Activated CD8-positive, alpha-beta T cell treated with anti-CD3 and anti-CD28 coated beads for 36 hours (primary cell): ENCODE results near the gene SI. TPM values are rescaled to one million over a fixed set of nuclear protein-coding genes. Genes with fewer than 3 reads are reported as not detected.
"Not testable (repeated sequence)": the region's sequence is repeated elsewhere in the genome, so short reads cannot be mapped to it uniquely, and the experiment has no call there.

Experiments
- ATAC-seq: fragments of 200-7000 bp; cut with Tn5 transposase; one replicate; pipeline ENCODE4 v1.10.0; 2021; ENCODE audit warnings: mild to moderate bottlenecking, moderate library complexity
- CTCF ChIA-PET: fragments of 350-600 bp; sonication (Branson Sonifier 250); formaldehyde crosslinking; loops from one replicate; lab custom pipeline; 2021; ENCODE audit warnings: antibody characterized with exemption; lab: Charles Lee
- POLR2A ChIA-PET: fragments of 350-600 bp; sonication (Branson Sonifier 250); formaldehyde crosslinking; loops from one replicate; lab custom pipeline; 2021; ENCODE audit warnings: antibody characterized with exemption; lab: Charles Lee
- DNase-seq: peaks from one replicate; pipeline ENCODE4 v3.0.0-alpha.2; 2020
- H3K27ac Mint-ChIP-seq: one replicate; pipeline ENCODE4 v1.8.0; 2021; ENCODE audit warnings: mild to moderate bottlenecking, mixed read lengths
- H3K27me3 Mint-ChIP-seq: one replicate; pipeline ENCODE4 v1.8.0; 2021; ENCODE audit warnings: mixed read lengths
- H3K36me3 Mint-ChIP-seq: one replicate; pipeline ENCODE4 v1.8.0; 2021; ENCODE audit warnings: low read depth, mixed read lengths
- H3K4me1 Mint-ChIP-seq: one replicate; pipeline ENCODE4 v1.8.0; 2021; ENCODE audit warnings: low read depth, mixed read lengths
- H3K4me3 Mint-ChIP-seq: one replicate; pipeline ENCODE4 v1.8.0; 2021; ENCODE audit warnings: mild to moderate bottlenecking, moderate library complexity, mixed read lengths
- H3K9me3 Mint-ChIP-seq: one replicate; pipeline ENCODE4 v1.8.0; 2021; ENCODE audit warnings: mixed read lengths
- CTCF ChIP-seq: fragments of 200-600 bp; IDR thresholded peaks from one replicate; pipeline ENCODE4 v1.8.0; 2022; ENCODE audit warnings: antibody characterized with exemption, mild to moderate bottlenecking
- intact Hi-C: fragments of 100-400 bp; cut with micrococcal nuclease; formaldehyde crosslinking; loops from one replicate; pipeline ENCODE4 v1.10.0; 2022
- total RNA-seq, 2 experiments: library from RNA; stranded (reverse); gene quantifications; one replicate each; pipeline ENCODE4 v1.2.3, GENCODE V29; 2021

SI gene
- total RNA-seq, 2 experiments from 2014 or later: not detected

GRCh38 chr3:165011557-165011956 is 66.7 kb downstream of the SI start:
- H3K27ac Mint-ChIP-seq: no peak overlapping the region
- H3K27me3 Mint-ChIP-seq: no peaks in the 10 kb centered on the region
- peaks cover 3% of the 10 kb centered on the region for H3K9me3 Mint-ChIP-seq
- H3K36me3 Mint-ChIP-seq: no peaks in the 10 kb centered on the region
- H3K4me1 Mint-ChIP-seq: no peaks in the 10 kb centered on the region
- no peak for ATAC-seq
- intact Hi-C loops: no loop called here
- no peak for TF ChIP-seq CTCF
- ChIA-PET POLR2A (no interaction called here), CTCF (no interaction called here)
- DNase-seq: no peak
- H3K4me3 Mint-ChIP-seq: no peak overlapping the region

GRCh38 chr3:164984947-164985346 is 93.3 kb downstream of the SI start:
- no peak for ATAC-seq
- H3K36me3 Mint-ChIP-seq: no peaks in the 10 kb centered on the region
- CTCF ChIA-PET: no interaction called here
- no peaks in the 10 kb centered on the region for H3K27me3 Mint-ChIP-seq
- no peak overlapping the region for H3K27ac Mint-ChIP-seq
- intact Hi-C loops: no loop called here
- no peaks in the 10 kb centered on the region for H3K9me3 Mint-ChIP-seq
- H3K4me1 Mint-ChIP-seq: no peaks in the 10 kb centered on the region
- no peak for DNase-seq
- no peak overlapping the region for H3K4me3 Mint-ChIP-seq
- POLR2A ChIA-PET: no interaction called here
- TF ChIP-seq CTCF: no peak

- peaks cover 7% of the 10 kb centered on the region for H3K9me3 Mint-ChIP-seq
- no peaks in the 10 kb centered on the region for H3K27me3 Mint-ChIP-seq
- CTCF ChIA-PET: no interaction called here
- H3K4me1 Mint-ChIP-seq: no peaks in the 10 kb centered on the region
- DNase-seq (no peak), ATAC-seq (no peak)
- TF ChIP-seq CTCF: no peak
- no peak overlapping the region for H3K4me3 Mint-ChIP-seq
- H3K27ac Mint-ChIP-seq: no peak overlapping the region
- intact Hi-C loops: no loop called here
- POLR2A ChIA-PET: no interaction called here
- no peaks in the 10 kb centered on the region for H3K36me3 Mint-ChIP-seq
Observed at GRCh38 chr3:164962610-164963009, 115.7 kb downstream of the SI start.

GRCh38 chr3:164952966-164953365 is 125.3 kb downstream of the SI start:
- ATAC-seq (no peak), DNase-seq (no peak)
- no peak for TF ChIP-seq CTCF
- no peaks in the 10 kb centered on the region for H3K27me3 Mint-ChIP-seq
- no peak overlapping the region for H3K27ac Mint-ChIP-seq
- CTCF ChIA-PET: no interaction called here
- H3K4me3 Mint-ChIP-seq: no peak overlapping the region
- H3K9me3 Mint-ChIP-seq: no peaks in the 10 kb centered on the region
- POLR2A ChIA-PET: no interaction called here
- no peaks in the 10 kb centered on the region for H3K4me1 Mint-ChIP-seq
- intact Hi-C loops: no loop called here
- no peaks in the 10 kb centered on the region for H3K36me3 Mint-ChIP-seq

GRCh38 chr3:164951403-164951802 is 126.9 kb downstream of the SI start:
- POLR2A ChIA-PET, CTCF ChIA-PET, H3K27ac Mint-ChIP-seq: not testable (repeated sequence)

GRCh38 chr3:164940745-164941144 is 137.6 kb downstream of the SI start:
- intact Hi-C loops: no loop called here
- peaks cover 6% of the 10 kb centered on the region for H3K9me3 Mint-ChIP-seq
- CTCF ChIA-PET: no interaction called here
- no peak overlapping the region for H3K4me3 Mint-ChIP-seq
- POLR2A ChIA-PET: no interaction called here
- no peaks in the 10 kb centered on the region for H3K27me3 Mint-ChIP-seq
- no peak for TF ChIP-seq CTCF
- H3K4me1 Mint-ChIP-seq: no peaks in the 10 kb centered on the region
- no peak for DNase-seq
- no peak overlapping the region for H3K27ac Mint-ChIP-seq
- ATAC-seq: no peak
- H3K36me3 Mint-ChIP-seq: no peaks in the 10 kb centered on the region

More at GRCh38 chr3:164951403-164951802, 126.9 kb downstream of the SI start:
- H3K9me3 Mint-ChIP-seq, H3K36me3 Mint-ChIP-seq, H3K4me3 Mint-ChIP-seq, H3K4me1 Mint-ChIP-seq, DNase-seq, intact Hi-C loops, H3K27me3 Mint-ChIP-seq, ATAC-seq: not testable (repeated sequence)
